IMR-90 (cell line): ENCODE data around the gene GLT1D1. TPM values are rescaled to one million over a fixed set of nuclear protein-coding genes. Genes with fewer than 3 reads are reported as not detected.

Experiments used
- ATAC-seq: fragments of 200-7000 bp; cut with Tn5 transposase; 2 replicates; pipeline ENCODE4 v1.9.1; 2020; ENCODE audit warnings: low read depth, mild to moderate bottlenecking, moderate library complexity
- BruUV-seq: library from RNA; stranded (reverse); fragments of 400-500 nt; replicated peaks from 2 replicates; lab custom pipeline; 2021; lab: Mats Ljungman, UMichigan
- CTCF ChIA-PET: fragments of 300-600 bp; formaldehyde crosslinking; extraction: SDS; loops from one replicate; lab custom pipeline; 2021; ENCODE audit warnings: antibody characterized with exemption; lab: Yijun Ruan, JAX
- POLR2A ChIA-PET: fragments of 300-600 bp; sonication (Branson Sonifier 250); formaldehyde crosslinking; loops from one replicate; lab custom pipeline; 2022; ENCODE audit warnings: antibody characterized with exemption; ENCODE audit not compliant: unreplicated experiment; lab: Charles Lee
- DNase-seq: peaks from one replicate; pipeline ENCODE4 v3.0.0; 2013
- H2AFZ ChIP-seq: replicated peaks from 2 replicates; pipeline ENCODE3; 2013; ENCODE audit warnings: low read length, mild to moderate bottlenecking; ENCODE audit not compliant: poor library complexity
- H2AK5ac ChIP-seq: 2 replicates; pipeline ENCODE4 v1.6.1; 2013; ENCODE audit warnings: low read depth, low read length, inconsistent platforms
- H2AK9ac ChIP-seq: replicated peaks from 2 replicates; pipeline ENCODE3; 2013; ENCODE audit warnings: mild to moderate bottlenecking, low read depth, low read length, moderate library complexity; ENCODE audit not compliant: poor library complexity
- H2BK120ac ChIP-seq: 2 replicates; pipeline ENCODE4 v1.6.1; 2013; ENCODE audit warnings: low read depth, low read length, inconsistent platforms
- H2BK15ac ChIP-seq: 3 replicates; pipeline ENCODE4 v1.6.1; 2013; ENCODE audit warnings: low read depth, low read length, inconsistent platforms
- H2BK20ac ChIP-seq: 2 replicates; pipeline ENCODE4 v1.6.1; 2013; ENCODE audit warnings: low read depth, mild to moderate bottlenecking, inconsistent platforms, low read length, moderate library complexity
- H2BK5ac ChIP-seq: 2 replicates; pipeline ENCODE4 v1.6.1; 2013; ENCODE audit warnings: mild to moderate bottlenecking, low read depth, low read length, inconsistent platforms; ENCODE audit not compliant: poor library complexity, severe bottlenecking
- H3K14ac ChIP-seq: replicated peaks from 2 replicates; pipeline ENCODE4 v1.6.1; 2013; ENCODE audit warnings: low read depth, low read length, inconsistent platforms
- H3K18ac ChIP-seq: 2 replicates; pipeline ENCODE4 v1.6.1; 2013; ENCODE audit warnings: low read depth, low read length, control low read depth
- H3K23ac ChIP-seq: 2 replicates; pipeline ENCODE4 v1.6.1; 2013; ENCODE audit warnings: low read depth, low read length, inconsistent platforms
- H3K27ac ChIP-seq: 2 replicates; pipeline ENCODE4 v1.5.1; 2013; ENCODE audit warnings: mild to moderate bottlenecking, control low read depth, low read length; ENCODE audit not compliant: insufficient read depth
- H3K27me3 ChIP-seq: 2 replicates; pipeline ENCODE4 v1.6.1; 2013; ENCODE audit warnings: low read length; ENCODE audit not compliant: control insufficient read depth, insufficient read depth
- H3K36me3 ChIP-seq: 2 replicates; pipeline ENCODE4 v1.6.1; 2013; ENCODE audit warnings: low read length, mixed read lengths; ENCODE audit not compliant: control insufficient read depth, insufficient read depth
- H3K4ac ChIP-seq: 2 replicates; pipeline ENCODE4 v1.6.1; 2013; ENCODE audit warnings: low read depth, low read length, inconsistent platforms
- H3K4me1 ChIP-seq: 2 replicates; pipeline ENCODE4 v1.6.1; 2013; ENCODE audit warnings: low read length, mixed read lengths; ENCODE audit not compliant: control insufficient read depth, insufficient read depth
- H3K4me2 ChIP-seq: 2 replicates; pipeline ENCODE4 v1.6.1; 2013; ENCODE audit warnings: low read depth, mild to moderate bottlenecking, control low read depth, low read length, moderate library complexity
- H3K4me3 ChIP-seq: 2 replicates; pipeline ENCODE4 v1.5.1; 2013; ENCODE audit warnings: low read depth, mild to moderate bottlenecking, control low read depth, low read length, moderate library complexity; ENCODE audit not compliant: insufficient read depth
- H3K56ac ChIP-seq: 2 replicates; pipeline ENCODE4 v1.6.1; 2013; ENCODE audit warnings: low read length, inconsistent platforms; ENCODE audit not compliant: insufficient read depth; ENCODE audit errors: extremely low read depth
- H3K79me1 ChIP-seq, 2 experiments: 2 replicates each; pipeline ENCODE4 v1.6.1; 2013; ENCODE audit warnings: low read length in 2 of 2, inconsistent platforms in 1 of 2, low read depth in 1 of 2
- H3K9ac ChIP-seq: 2 replicates; pipeline ENCODE4 v1.6.1; 2013; ENCODE audit warnings: low read depth, low read length, control low read depth
- H3K9me1 ChIP-seq: 2 replicates; pipeline ENCODE4 v1.6.1; 2013; ENCODE audit warnings: low read length, inconsistent platforms; ENCODE audit not compliant: insufficient read depth
- H3K9me3 ChIP-seq: 2 replicates; pipeline ENCODE4 v1.6.1; 2013; ENCODE audit warnings: low read length; ENCODE audit not compliant: control insufficient read depth, insufficient read depth
- H4K20me1 ChIP-seq: 2 replicates; pipeline ENCODE4 v1.6.1; 2013; ENCODE audit warnings: low read length, inconsistent platforms; ENCODE audit not compliant: insufficient read depth
- H4K5ac ChIP-seq: 2 replicates; pipeline ENCODE4 v1.6.1; 2013; ENCODE audit warnings: mild to moderate bottlenecking, low read depth, low read length, control low read depth
- H4K8ac ChIP-seq, 2 experiments: 2 replicates each; pipeline ENCODE4 v1.6.1; 2013; ENCODE audit warnings: low read depth in 2 of 2, low read length in 2 of 2, control low read depth in 1 of 2, inconsistent platforms in 1 of 2
- H4K91ac ChIP-seq: 2 replicates; pipeline ENCODE4 v1.6.1; 2013; ENCODE audit warnings: low read depth, low read length, inconsistent platforms; ENCODE audit not compliant: insufficient read depth
- CEBPB ChIP-seq: IDR thresholded peaks from 2 replicates; pipeline ENCODE4 v1.6.1; 2012; ENCODE audit warnings: low read depth, low read length, improper control_type of control experiment
- FOS ChIP-seq: fragments of 150-350 bp; IDR thresholded peaks from 2 replicates; pipeline ENCODE4 v1.6.1; 2016; ENCODE audit warnings: low read depth, low read length
- WGBS, 2 experiments: methylation state at CpG; one replicate each; pipeline versions ENCODE4 v1.1.5 to v1.1.7; 2013; ENCODE audit warnings: missing lambda C conversion rate in 2 of 2; ENCODE audit not compliant: insufficient read length in 1 of 2; ENCODE audit errors: extremely low coverage in 2 of 2; 5-methylcytosine and 5-hydroxymethylcytosine counted together
- dilution Hi-C: fragments of 300-500 bp; cut with HindIII; formaldehyde crosslinking; loops from one replicate; pipeline ENCODE4 v1.14.3; 2018; ENCODE audit warnings: low sequenced_read_pairs; ENCODE audit not compliant: unreplicated experiment
- in situ Hi-C: fragments of 300-500 bp; cut with MboI; formaldehyde crosslinking; loops from 3 replicates; pipeline ENCODE4 v1.14.3; 2019; ENCODE audit warnings: low sequenced_read_pairs, inconsistent platforms, mixed read lengths
- intact Hi-C: fragments of 100-400 bp; cut with micrococcal nuclease; formaldehyde crosslinking; loops from 2 replicates; pipeline ENCODE4 v1.10.0; 2022
- polyA plus RNA-seq, 3 experiments: library from polyadenylated mRNA; depleted of rRNA; stranded (reverse); fragments of >200 nt; gene quantifications; 2 replicates each; pipeline ENCODE4 v1.2.3, GENCODE V29; 2012; ENCODE audit warnings: low replicate concordance in 1 of 3
- total RNA-seq: library from RNA; depleted of rRNA; stranded (reverse); fragments of >200 nt; gene quantifications from 2 replicates; pipeline ENCODE4 v1.2.3, GENCODE V29; 2012

Gene GLT1D1
- total and polyA plus RNA-seq, 2 of the 4 experiments (the other 2 are of a cell fraction): not detected

GRCh38 chr12:128820723-128821432, 32.4 kb upstream of the GLT1D1 start:
- no peak overlapping the region for H4K8ac ChIP-seq
- no peak overlapping the region for H2AFZ ChIP-seq
- no peak overlapping the region for H3K18ac ChIP-seq
- H3K14ac ChIP-seq: no peak overlapping the region
- no peak for ATAC-seq
- POLR2A ChIA-PET: no interaction called here
- H3K9me1 ChIP-seq: peaks cover 7% of the 10 kb centered on the region
- H3K36me3 ChIP-seq: 0 out of 2 replicates have a peak, but pooled peaks cover 5% of the 10 kb centered on the region
- H3K4me1 ChIP-seq: peaks cover 8% of the 10 kb centered on the region
- H3K4me3 ChIP-seq: no peak overlapping the region
- CTCF ChIA-PET: no interaction called here
- no peak overlapping the region for H2BK20ac ChIP-seq
- H3K9me3 ChIP-seq: no peaks in the 10 kb centered on the region
- H3K79me1 ChIP-seq: peaks cover 11 to 58% of the 10 kb centered on the region in 2 experiments
- no peak overlapping the region for H3K4me2 ChIP-seq
- no peak overlapping the region for H2BK120ac ChIP-seq
- WGBS, 2 experiments: 100% methylated on average over 1 of the region's 7 CpGs; no CpG with 5 or more reads in 1 of the 2 experiments
- H3K4ac ChIP-seq: no peak overlapping the region
- H3K9ac ChIP-seq: no peak overlapping the region
- H3K27ac ChIP-seq: no peak overlapping the region
- no TSS peak for BruUV-seq
- H2BK15ac ChIP-seq: no peak overlapping the region
- DNase-seq: no peak
- H2AK9ac ChIP-seq: no peak overlapping the region
- H4K91ac ChIP-seq: no peak overlapping the region
- H2AK5ac ChIP-seq: no peak overlapping the region
- H3K27me3 ChIP-seq: no peaks in the 10 kb centered on the region
- H4K20me1 ChIP-seq: peaks cover 16% of the 10 kb centered on the region
- no peak overlapping the region for H2BK5ac ChIP-seq
- no peak overlapping the region for H4K5ac ChIP-seq
- in situ Hi-C loops (no loop called here), intact Hi-C loops (no loop called here), dilution Hi-C loops (no loop called here)
- H3K23ac ChIP-seq: no peak overlapping the region
- no peak for TF ChIP-seq CEBPB
- TF ChIP-seq FOS: no peak
- H3K56ac ChIP-seq: no peak overlapping the region
